HepG2 (cell line): ENCODE results near the gene KRT79. TPM values are rescaled to one million over a fixed set of nuclear protein-coding genes. Genes with fewer than 3 reads are reported as not detected.
A peak's percentile ranks its signal among the peaks of the same experiment; 100 is the strongest.

Experiments used
- BRD4 ChIP-seq: sonication (generic); formaldehyde crosslinking; IDR thresholded peaks from 2 replicates; pipeline ENCODE4 v1.4.0; 2020; ENCODE audit warnings: missing genetic modification reagents
- BRF2 ChIP-seq: sonication (generic); formaldehyde crosslinking; IDR thresholded peaks from 2 replicates; pipeline ENCODE4 v1.8.1; 2022; ENCODE audit warnings: mild to moderate bottlenecking, missing genetic modification reagents
- FOXA3 ChIP-seq: IDR thresholded peaks from 2 replicates; pipeline ENCODE4 v1.6.1; 2016; ENCODE audit warnings: missing genetic modification reagents, missing compliant biosample characterization
- HINFP ChIP-seq: sonication (generic); formaldehyde crosslinking; IDR thresholded peaks from 2 replicates; pipeline ENCODE4 v1.4.0; 2020; ENCODE audit warnings: low read depth, mild to moderate bottlenecking, missing genetic modification reagents
- KAT2B ChIP-seq: fragments of 150-350 bp; IDR thresholded peaks from 2 replicates; pipeline ENCODE4 v1.6.1; 2014; ENCODE audit warnings: low read depth, low read length, borderline replicate concordance
- LCORL ChIP-seq, 2 experiments: fragments of 450-650 bp in 1 of 2; sonication (generic) in 1 of 2; formaldehyde crosslinking in 1 of 2; IDR thresholded peaks; 2 replicates each; pipeline versions ENCODE4 v1.5.0 to v1.6.1; 2017 to 2020; ENCODE audit warnings: antibody characterized with exemption in 1 of 2, missing genetic modification reagents in 1 of 2
- PHF21A ChIP-seq: sonication (generic); formaldehyde crosslinking; IDR thresholded peaks from 2 replicates; pipeline ENCODE4 v1.5.0; 2020; ENCODE audit warnings: mild to moderate bottlenecking, missing genetic modification reagents
- PHF5A ChIP-seq: IDR thresholded peaks from one replicate; pipeline ENCODE4 v1.6.1; 2018; ENCODE audit warnings: low read depth, missing genetic modification reagents; ENCODE audit not compliant: unreplicated experiment
- RFX3 ChIP-seq: IDR thresholded peaks from 2 replicates; pipeline ENCODE4 v1.6.1; 2016; ENCODE audit warnings: missing biosample characterization, missing genetic modification reagents
- RFX5 ChIP-seq: IDR thresholded peaks from 2 replicates; pipeline ENCODE4 v1.6.1; 2011; ENCODE audit warnings: low read depth, low read length, improper control_type of control experiment
- THAP11 ChIP-seq: IDR thresholded peaks from 2 replicates; pipeline ENCODE4 v1.6.1; 2016; ENCODE audit warnings: missing biosample characterization, missing genetic modification reagents
- ZBTB21 ChIP-seq: sonication (generic); formaldehyde crosslinking; IDR thresholded peaks from 2 replicates; pipeline ENCODE4 v1.4.0; 2020; ENCODE audit warnings: missing genetic modification reagents
- ZFP90 ChIP-seq: sonication (generic); formaldehyde crosslinking; IDR thresholded peaks from 2 replicates; pipeline ENCODE4 v1.8.0; 2022; ENCODE audit warnings: missing genetic modification reagents, mild to moderate bottlenecking, inconsistent platforms, borderline replicate concordance
- ZNF142 ChIP-seq: sonication (generic); formaldehyde crosslinking; IDR thresholded peaks from 2 replicates; pipeline ENCODE4 v1.4.0; 2020; ENCODE audit warnings: missing genetic modification reagents
- ZNF180 ChIP-seq: sonication (generic); formaldehyde crosslinking; IDR thresholded peaks from 2 replicates; pipeline ENCODE4 v1.4.0; 2020; ENCODE audit warnings: low read depth, missing genetic modification reagents, borderline replicate concordance
- ZNF24 ChIP-seq: fragments of 450-650 bp; IDR thresholded peaks from 2 replicates; pipeline ENCODE4 v1.6.1; 2017; ENCODE audit warnings: antibody characterized with exemption, mild to moderate bottlenecking
- ZNF30 ChIP-seq: sonication (generic); formaldehyde crosslinking; IDR thresholded peaks from 2 replicates; pipeline ENCODE4 v1.5.0; 2020; ENCODE audit warnings: mild to moderate bottlenecking, missing genetic modification reagents
- ZNF34 ChIP-seq: sonication (generic); formaldehyde crosslinking; IDR thresholded peaks from 2 replicates; pipeline ENCODE4 v1.4.0; 2020; ENCODE audit warnings: mild to moderate bottlenecking, missing genetic modification reagents, borderline replicate concordance
- ZNF414 ChIP-seq: sonication (generic); formaldehyde crosslinking; IDR thresholded peaks from 2 replicates; pipeline ENCODE4 v1.5.0; 2020; ENCODE audit warnings: missing genetic modification reagents
- ZNF547 ChIP-seq: sonication (generic); formaldehyde crosslinking; IDR thresholded peaks from 2 replicates; pipeline ENCODE4 v1.5.1; 2020; ENCODE audit warnings: mild to moderate bottlenecking, missing genetic modification reagents
- ZNF83 ChIP-seq: sonication (generic); formaldehyde crosslinking; IDR thresholded peaks from 2 replicates; pipeline ENCODE4 v1.4.0; 2020; ENCODE audit warnings: missing genetic modification reagents, mild to moderate bottlenecking, borderline replicate concordance
- polyA plus RNA-seq, 8 experiments: library from polyadenylated mRNA; depleted of rRNA in 3 of 8; stranded (reverse) in 7 of 8; unstranded in 1 of 8; fragments of >200 nt; fragmentation: Illumina TruSeq in 4 of 8; extraction: Trizol in 4 of 8; gene quantifications; 2 replicates each; pipeline versions ENCODE4 v1.2.1 to v1.2.3, GENCODE V29; 2011 to 2016; ENCODE audit warnings: low read depth in 4 of 8, missing spikeins in 1 of 8, mixed read lengths in 1 of 8; ENCODE audit not compliant: insufficient read depth in 1 of 8
- total RNA-seq, 5 experiments: library from RNA; depleted of rRNA; stranded (reverse); fragments of >200 nt; fragmentation: Illumina TruSeq; extraction: Trizol; gene quantifications; 2 replicates each; pipeline ENCODE4 v1.2.3, GENCODE V29; 2016; ENCODE audit warnings: low read depth in 1 of 5

The KRT79 gene
- total and polyA plus RNA-seq, 2 of the 13 experiments (the other 11 are each of a cell fraction or from before 2014, with no cell fraction given) = 0.09 TPM; not detected in 1

- 0 out of 2 replicates have a peak, but pooled peaks have one; percentile 34 for TF ChIP-seq ZFP90 (CRISPR knock-in tag)
- TF ChIP-seq BRD4 = peak; percentile 62
- no peak for TF ChIP-seq ZNF142
- TF ChIP-seq PHF5A = no peak
- TF ChIP-seq KAT2B = no peak
- no peak for TF ChIP-seq RFX3 (CRISPR knock-in tag)
- TF ChIP-seq RFX5 = no peak
- no peak for TF ChIP-seq LCORL (IDR thresholded peaks at IDR 0.05)
- TF ChIP-seq LCORL (CRISPR knock-in tag; IDR thresholded peaks at IDR 0.05) = peak; percentile 58; the same call in 1 of the 2 replicates
- no peak for TF ChIP-seq ZNF24
- TF ChIP-seq PHF21A (CRISPR knock-in tag) = no peak
- no peak for TF ChIP-seq HINFP (CRISPR knock-in tag)
- no peak for TF ChIP-seq BRF2 (CRISPR knock-in tag)
- no peak for TF ChIP-seq ZNF547
- 0 out of 2 replicates have a peak, but pooled peaks have one; percentile 45 for TF ChIP-seq ZNF83
- no peak for TF ChIP-seq ZNF414 (CRISPR knock-in tag)
- no peak for TF ChIP-seq THAP11 (CRISPR knock-in tag)
- TF ChIP-seq ZNF30 (CRISPR knock-in tag) = no peak
- no peak for TF ChIP-seq ZBTB21
- no peak for TF ChIP-seq ZNF180
- TF ChIP-seq ZNF34 (CRISPR knock-in tag) = no peak
- TF ChIP-seq FOXA3 (CRISPR knock-in tag) = no peak
These were observed 45.6 kb upstream of the KRT79 start (continued) for GRCh38 chr12:52879394-52880351.
